ENCODE measurements around the gene CLDN2.
"Not testable (repeated sequence)": the region's sequence is repeated elsewhere in the genome, so short reads cannot be mapped to it uniquely, and the experiment has no call there.

Gene CLDN2, protein sequence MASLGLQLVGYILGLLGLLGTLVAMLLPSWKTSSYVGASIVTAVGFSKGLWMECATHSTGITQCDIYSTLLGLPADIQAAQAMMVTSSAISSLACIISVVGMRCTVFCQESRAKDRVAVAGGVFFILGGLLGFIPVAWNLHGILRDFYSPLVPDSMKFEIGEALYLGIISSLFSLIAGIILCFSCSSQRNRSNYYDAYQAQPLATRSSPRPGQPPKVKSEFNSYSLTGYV

DNA sequence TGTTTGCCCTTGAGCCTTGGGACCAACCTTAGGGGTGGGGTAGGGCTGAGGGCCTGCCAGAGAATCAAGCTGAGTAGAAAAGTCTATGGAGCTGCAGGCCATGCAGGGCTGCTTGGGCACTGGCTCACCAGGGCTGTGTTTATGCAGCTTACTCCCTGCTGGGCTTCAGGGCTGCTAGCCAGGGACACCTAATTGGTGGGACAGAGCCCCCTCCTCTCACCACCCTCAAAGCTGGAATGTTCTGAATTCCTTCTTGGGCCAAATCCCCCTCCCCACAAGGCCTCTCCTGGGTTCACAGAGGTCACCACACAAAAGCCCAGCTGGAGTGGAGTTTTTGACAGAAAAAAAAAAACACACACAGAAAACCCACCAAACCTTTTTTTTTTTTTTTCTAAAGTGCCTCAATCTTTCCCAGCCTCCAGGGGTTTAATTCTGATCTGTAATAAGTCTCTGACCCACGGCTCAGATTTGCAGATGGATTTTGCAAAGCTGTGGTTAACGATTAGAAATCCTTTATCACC is at the start of gene CLDN2:
CLDN2 (plus strand) TSS at position 471 of the 521 bp plus-strand sequence. CDS start 7,827 bp downstream, outside the sequence.
- Histone ChIP-seq H3K79me2 (ENCODE audit: low read length) (no peaks in the 10 kb centered on the region), H2AFZ (ENCODE audit: low read length) (no peak within 1 kb of the TSS), H3K27ac (ENCODE audit: low read length) (no peak within 1 kb of the TSS), H3K36me3 (replicated peaks; ENCODE audit: insufficient read depth, low read length) (no peaks in the 10 kb centered on the region), H3K9ac (ENCODE audit: low read length) (no peak within 1 kb of the TSS), H3K9me2 (replicated peaks; ENCODE audit: insufficient read depth, low read length) (no peaks in the 10 kb centered on the region), H4K20me1 (ENCODE audit: insufficient read depth, low read length) (no peaks in the 10 kb centered on the region), H3F3A (ENCODE audit: insufficient read depth, low read length) (no peaks in the 10 kb centered on the region), H3K4me1 (ENCODE audit: low read length) (no peaks in the 10 kb centered on the region), H3K9me3 (replicated peaks; ENCODE audit: insufficient read depth, low read length) (no peaks in the 10 kb centered on the region), H3K4me2 (ENCODE audit: low read depth, low read length) (no peak within 1 kb of the TSS), H3K27me3 (replicated peaks; ENCODE audit: insufficient read depth, low read length) (no peaks in the 10 kb centered on the region), H3K4me3 (ENCODE audit: low read length) (no peak within 1 kb of the TSS)
- no peak for DNase-seq
- no peak for TF ChIP-seq EZH2 (optimal IDR thresholded peaks at IDR 0.05; ENCODE audit: low read depth, low read length)
- no peak for TF ChIP-seq EZH2phosphoT487 (IDR thresholded peaks at IDR 0.05; ENCODE audit: low read length)
- TF ChIP-seq, protein P1, sequence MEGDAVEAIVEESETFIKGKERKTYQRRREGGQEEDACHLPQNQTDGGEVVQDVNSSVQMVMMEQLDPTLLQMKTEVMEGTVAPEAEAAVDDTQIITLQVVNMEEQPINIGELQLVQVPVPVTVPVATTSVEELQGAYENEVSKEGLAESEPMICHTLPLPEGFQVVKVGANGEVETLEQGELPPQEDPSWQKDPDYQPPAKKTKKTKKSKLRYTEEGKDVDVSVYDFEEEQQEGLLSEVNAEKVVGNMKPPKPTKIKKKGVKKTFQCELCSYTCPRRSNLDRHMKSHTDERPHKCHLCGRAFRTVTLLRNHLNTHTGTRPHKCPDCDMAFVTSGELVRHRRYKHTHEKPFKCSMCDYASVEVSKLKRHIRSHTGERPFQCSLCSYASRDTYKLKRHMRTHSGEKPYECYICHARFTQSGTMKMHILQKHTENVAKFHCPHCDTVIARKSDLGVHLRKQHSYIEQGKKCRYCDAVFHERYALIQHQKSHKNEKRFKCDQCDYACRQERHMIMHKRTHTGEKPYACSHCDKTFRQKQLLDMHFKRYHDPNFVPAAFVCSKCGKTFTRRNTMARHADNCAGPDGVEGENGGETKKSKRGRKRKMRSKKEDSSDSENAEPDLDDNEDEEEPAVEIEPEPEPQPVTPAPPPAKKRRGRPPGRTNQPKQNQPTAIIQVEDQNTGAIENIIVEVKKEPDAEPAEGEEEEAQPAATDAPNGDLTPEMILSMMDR (IDR thresholded peaks at IDR 0.05; ENCODE audit: low read length), result no peak

DNA sequence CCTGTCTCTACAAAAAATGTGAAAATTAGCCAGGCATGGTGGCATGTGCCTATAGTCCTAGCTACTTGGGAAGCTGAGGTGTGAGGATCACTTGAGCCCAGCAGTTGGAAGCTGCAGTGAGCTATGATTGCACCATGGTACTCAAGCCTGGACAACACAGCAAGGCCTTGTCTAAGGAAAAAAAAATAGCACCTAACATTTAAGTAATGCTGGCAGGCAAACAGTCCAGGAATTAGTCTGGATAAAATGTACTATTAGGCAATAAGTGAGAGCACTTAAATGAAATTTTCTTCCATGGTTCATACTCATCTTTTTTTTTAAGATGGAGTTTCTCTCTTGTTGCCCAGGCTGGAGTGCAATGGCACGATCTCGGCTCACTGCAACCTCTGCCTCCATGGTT is 47.4 kb upstream of the CLDN2 start:
- H3K79me2 ChIP-seq (ENCODE audit: low read length); H3K9ac ChIP-seq (ENCODE audit: low read length); H3K9me3 ChIP-seq (replicated peaks; ENCODE audit: insufficient read depth, low read length); H3K27ac ChIP-seq (ENCODE audit: low read length); H3K4me2 ChIP-seq (ENCODE audit: low read depth, low read length); H3F3A ChIP-seq (ENCODE audit: insufficient read depth, low read length); H2AFZ ChIP-seq (ENCODE audit: low read length); H3K27me3 ChIP-seq (replicated peaks; ENCODE audit: insufficient read depth, low read length); H3K4me1 ChIP-seq (ENCODE audit: low read length); DNase-seq; H3K36me3 ChIP-seq (replicated peaks; ENCODE audit: insufficient read depth, low read length); H3K9me2 ChIP-seq (replicated peaks; ENCODE audit: insufficient read depth, low read length); H3K4me3 ChIP-seq (ENCODE audit: low read length); H4K20me1 ChIP-seq (ENCODE audit: insufficient read depth, low read length): not testable (repeated sequence)

DNA sequence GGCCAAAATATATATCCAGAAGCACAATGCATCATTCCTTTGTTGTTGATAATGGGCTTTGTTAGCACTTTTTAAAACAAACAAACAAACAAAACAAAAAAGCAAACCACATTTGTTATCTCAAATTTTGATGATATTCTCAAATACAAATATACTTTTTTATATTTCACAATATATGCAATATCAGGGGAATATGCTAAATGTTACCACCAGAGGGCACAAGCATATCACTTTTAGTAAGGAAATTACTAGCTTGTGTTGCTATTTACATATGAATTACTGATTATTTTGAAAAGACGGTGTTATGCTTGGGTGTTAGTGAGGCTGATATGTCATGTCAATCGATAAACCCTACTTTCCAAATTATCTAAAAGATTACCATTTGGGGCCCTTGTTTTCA is 46.1 kb upstream of the CLDN2 start:
- Histone ChIP-seq H3K36me3 (replicated peaks; ENCODE audit: insufficient read depth, low read length) (no peaks in the 10 kb centered on the region), H3K9me3 (replicated peaks; ENCODE audit: insufficient read depth, low read length) (no peaks in the 10 kb centered on the region), H3K79me2 (ENCODE audit: low read length) (no peaks in the 10 kb centered on the region), H2AFZ (ENCODE audit: low read length) (no peak overlapping the region), H3F3A (ENCODE audit: insufficient read depth, low read length) (no peaks in the 10 kb centered on the region), H3K27me3 (replicated peaks; ENCODE audit: insufficient read depth, low read length) (no peaks in the 10 kb centered on the region), H3K4me1 (ENCODE audit: low read length) (no peaks in the 10 kb centered on the region), H3K4me3 (ENCODE audit: low read length) (no peak overlapping the region), H3K9me2 (replicated peaks; ENCODE audit: insufficient read depth, low read length) (no peaks in the 10 kb centered on the region), H3K4me2 (ENCODE audit: low read depth, low read length) (no peak overlapping the region), H4K20me1 (ENCODE audit: insufficient read depth, low read length) (no peaks in the 10 kb centered on the region), H3K27ac (ENCODE audit: low read length) (no peak overlapping the region), H3K9ac (ENCODE audit: low read length) (no peak overlapping the region)
- DNase-seq, result peak; percentile 54
- TF ChIP-seq, protein P1 (IDR thresholded peaks at IDR 0.05; ENCODE audit: low read length), result peak; percentile 58
- no peak for TF ChIP-seq EZH2phosphoT487 (IDR thresholded peaks at IDR 0.05; ENCODE audit: low read length)

DNA sequence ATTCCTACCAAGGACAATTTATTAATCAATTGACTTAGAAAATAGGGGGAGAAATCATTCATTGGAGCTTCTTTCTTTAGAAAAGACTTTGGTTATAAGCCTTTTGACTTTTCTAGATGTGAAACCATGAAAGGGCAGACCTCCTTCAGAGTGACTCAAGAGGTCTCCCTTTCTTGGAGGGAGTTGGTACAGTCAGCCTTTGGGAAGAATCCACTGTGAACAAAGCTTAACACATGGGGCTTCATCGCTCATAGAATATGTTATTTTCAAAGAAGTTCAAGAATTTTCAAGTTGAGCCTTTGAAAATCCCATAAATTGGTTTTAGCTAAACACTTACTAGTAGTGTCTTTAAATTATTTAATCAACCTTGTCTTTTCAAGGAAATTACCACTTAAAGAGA is 45.1 kb upstream of the CLDN2 start:
- H3K4me1 ChIP-seq (ENCODE audit: low read length), result no peaks in the 10 kb centered on the region
- no peaks in the 10 kb centered on the region for H3F3A ChIP-seq (ENCODE audit: insufficient read depth, low read length)
- no peak overlapping the region for H2AFZ ChIP-seq (ENCODE audit: low read length)
- TF ChIP-seq EZH2phosphoT487 (IDR thresholded peaks at IDR 0.05; ENCODE audit: low read length) (no peak), EZH2 (optimal IDR thresholded peaks at IDR 0.05; ENCODE audit: low read depth, low read length) (no peak)
- H4K20me1 ChIP-seq (ENCODE audit: insufficient read depth, low read length), result no peaks in the 10 kb centered on the region
- no peaks in the 10 kb centered on the region for H3K36me3 ChIP-seq (replicated peaks; ENCODE audit: insufficient read depth, low read length)
- no peaks in the 10 kb centered on the region for H3K27me3 ChIP-seq (replicated peaks; ENCODE audit: insufficient read depth, low read length)
- H3K4me2 ChIP-seq (ENCODE audit: low read depth, low read length), result no peak overlapping the region
- no peak overlapping the region for H3K4me3 ChIP-seq (ENCODE audit: low read length)
- no peaks in the 10 kb centered on the region for H3K79me2 ChIP-seq (ENCODE audit: low read length)
- H3K9me3 ChIP-seq (replicated peaks; ENCODE audit: insufficient read depth, low read length), result no peaks in the 10 kb centered on the region
- no peak overlapping the region for H3K27ac ChIP-seq (ENCODE audit: low read length)
- no peak for DNase-seq
- H3K9me2 ChIP-seq (replicated peaks; ENCODE audit: insufficient read depth, low read length), result no peaks in the 10 kb centered on the region
- H3K9ac ChIP-seq (ENCODE audit: low read length), result no peak overlapping the region

Measured in MM.1S (cell line).